Placental pericyte (primary cell): ENCODE data around the gene SLC20A1. TPM values are rescaled to one million over a fixed set of nuclear protein-coding genes. Genes with fewer than 3 reads are reported as not detected.

Experiments used
- total RNA-seq: library from RNA; depleted of rRNA; stranded (reverse); fragments of >200 nt; gene quantifications from 2 replicates; pipeline ENCODE4 v1.2.3, GENCODE V29; 2012

Gene SLC20A1, protein sequence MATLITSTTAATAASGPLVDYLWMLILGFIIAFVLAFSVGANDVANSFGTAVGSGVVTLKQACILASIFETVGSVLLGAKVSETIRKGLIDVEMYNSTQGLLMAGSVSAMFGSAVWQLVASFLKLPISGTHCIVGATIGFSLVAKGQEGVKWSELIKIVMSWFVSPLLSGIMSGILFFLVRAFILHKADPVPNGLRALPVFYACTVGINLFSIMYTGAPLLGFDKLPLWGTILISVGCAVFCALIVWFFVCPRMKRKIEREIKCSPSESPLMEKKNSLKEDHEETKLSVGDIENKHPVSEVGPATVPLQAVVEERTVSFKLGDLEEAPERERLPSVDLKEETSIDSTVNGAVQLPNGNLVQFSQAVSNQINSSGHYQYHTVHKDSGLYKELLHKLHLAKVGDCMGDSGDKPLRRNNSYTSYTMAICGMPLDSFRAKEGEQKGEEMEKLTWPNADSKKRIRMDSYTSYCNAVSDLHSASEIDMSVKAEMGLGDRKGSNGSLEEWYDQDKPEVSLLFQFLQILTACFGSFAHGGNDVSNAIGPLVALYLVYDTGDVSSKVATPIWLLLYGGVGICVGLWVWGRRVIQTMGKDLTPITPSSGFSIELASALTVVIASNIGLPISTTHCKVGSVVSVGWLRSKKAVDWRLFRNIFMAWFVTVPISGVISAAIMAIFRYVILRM
- total RNA-seq, result 114 and 560 TPM in 2 replicates

DNA sequence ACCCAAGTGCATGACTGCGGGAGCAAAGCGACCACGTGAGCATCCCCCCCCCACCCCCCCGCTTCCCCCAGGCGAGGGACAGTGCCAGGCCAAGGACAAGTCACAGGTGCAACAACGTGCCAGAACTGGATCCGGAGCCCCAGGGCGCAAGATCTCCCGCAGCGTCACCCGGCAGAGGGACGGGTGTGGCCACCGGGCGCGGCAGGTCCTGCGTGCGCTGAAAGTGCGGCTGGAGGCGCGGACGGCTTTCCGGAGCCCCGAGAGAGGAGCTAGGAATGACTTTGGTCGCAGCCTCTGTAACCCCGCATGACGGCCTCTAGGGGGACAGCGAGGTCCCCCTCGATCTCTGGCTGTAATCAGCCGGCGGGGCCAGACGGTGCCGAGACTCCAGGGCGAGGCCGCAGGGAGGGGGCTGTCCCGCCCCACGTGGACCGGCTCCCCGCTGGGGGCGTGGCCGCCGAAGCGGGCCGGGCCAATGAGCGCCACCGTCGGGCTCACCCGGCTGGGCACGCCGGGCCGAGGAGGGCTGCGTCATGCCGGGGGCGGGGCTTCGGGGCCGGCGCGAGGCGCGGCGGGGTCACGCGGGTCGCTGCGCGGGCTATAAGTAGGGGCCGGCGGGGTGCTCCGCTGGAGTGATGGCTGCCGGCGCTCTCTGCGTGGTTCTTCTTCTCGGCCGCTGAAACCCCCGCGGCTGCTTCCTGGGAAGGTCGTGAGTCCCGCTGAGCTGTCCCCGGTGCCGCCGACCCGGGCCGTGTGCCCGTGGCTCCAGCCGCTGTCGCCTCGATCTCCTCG lies at the start of gene SLC20A1:
SLC20A1 (plus strand) TSS at position 630 of the 792 bp plus-strand sequence. CDS start 890 bp downstream, outside the sequence.

Other genes starting within 250 kb of the SLC20A1 start
- gene RGPD8, start 212.3 kb upstream of the SLC20A1 start, total RNA-seq, result 5.7 and 7.2 TPM in 2 replicates
- 25.2 and 103 TPM in 2 replicates for gene TTL, start 163.8 kb upstream of the SLC20A1 start, total RNA-seq
- gene POLR1B, start 103.5 kb upstream of the SLC20A1 start, total RNA-seq, result 11.6 and 23.8 TPM in 2 replicates
- 9.9 and 17.5 TPM in 2 replicates for gene CHCHD5, start 61.3 kb upstream of the SLC20A1 start, total RNA-seq
- gene NT5DC4, start 75.1 kb downstream of the SLC20A1 start, total RNA-seq, result not detected in 2 replicates
- 0.88 and 59.1 TPM in 2 replicates for gene CKAP2L, start 118.7 kb downstream of the SLC20A1 start, total RNA-seq
- gene IL1A, start 138.6 kb downstream of the SLC20A1 start, total RNA-seq, result 28.6 and 48.6 TPM in 2 replicates
- gene IL1B, start 190.8 kb downstream of the SLC20A1 start, total RNA-seq, result 183 and 305 TPM in 2 replicates